ENCODE measurements around the gene NCF2.

DNA sequence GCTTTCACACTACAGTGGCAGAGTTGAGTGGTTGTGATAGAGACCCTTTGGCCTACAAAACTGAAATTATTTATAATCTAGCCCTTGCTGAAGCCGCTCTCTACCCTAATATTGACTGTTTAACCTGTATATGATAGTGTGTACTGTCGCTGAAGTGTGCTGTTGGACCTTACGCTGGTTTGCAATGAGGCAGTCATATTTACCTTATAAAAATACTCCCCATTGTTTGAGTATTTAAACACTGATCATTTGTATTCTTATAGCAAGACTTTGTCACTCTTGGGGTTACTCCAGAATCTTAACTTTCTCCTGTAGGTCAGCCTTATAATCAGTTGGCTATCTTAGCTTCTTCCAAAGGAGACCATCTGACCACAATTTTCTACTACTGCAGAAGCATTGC is 61.7 kb downstream of the NCF2 start:
- TF ChIP-seq POLR2A (IDR thresholded peaks at IDR 0.05; ENCODE audit: low read length) (no peak), GATA1 (IDR thresholded peaks at IDR 0.05; ENCODE audit: low read depth, low read length) (no peak)
